ENCODE results near the gene TOR2A.
A peak's percentile ranks its signal among the peaks of the same experiment; 100 is the strongest.

The TOR2A gene

DNA sequence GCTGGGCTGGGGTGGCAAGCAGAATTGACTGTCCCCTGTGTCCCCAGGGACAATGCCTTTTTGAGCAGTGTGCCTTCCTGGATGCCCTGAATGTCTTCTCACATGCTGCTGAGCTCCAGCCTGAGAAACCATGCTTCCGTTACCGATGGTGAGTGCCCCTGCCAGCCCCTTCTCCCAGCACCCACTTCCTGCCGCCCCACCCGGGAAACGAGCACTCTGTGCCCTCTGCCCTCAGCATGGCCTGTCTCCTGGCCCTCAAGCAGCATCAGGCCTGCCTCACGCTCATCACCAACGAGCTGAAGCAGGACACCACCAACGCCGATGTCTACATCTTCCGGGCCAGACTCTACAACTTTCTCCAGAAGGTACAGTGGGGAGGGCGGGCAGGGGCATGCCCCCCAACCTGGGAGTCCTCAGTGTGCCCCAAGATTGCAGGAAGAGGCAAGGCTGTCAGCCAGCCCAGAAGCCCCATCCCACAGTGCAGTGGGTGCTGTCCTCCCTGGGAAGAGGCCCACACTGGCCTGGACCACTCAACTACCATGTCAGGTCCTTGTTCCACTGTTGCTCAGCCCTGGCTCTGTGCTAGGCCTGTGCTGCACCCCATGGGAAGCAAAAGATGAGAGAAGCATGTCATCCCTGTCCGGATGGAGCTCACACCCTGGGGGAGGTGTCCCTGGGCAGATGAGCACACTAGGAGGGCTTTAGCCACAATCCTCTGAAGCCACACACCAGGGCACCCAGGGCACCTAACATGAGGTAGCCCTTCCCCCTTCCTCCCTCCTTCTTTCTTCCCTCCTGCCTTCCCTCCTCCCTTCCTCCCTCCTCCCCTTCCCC lies 14.8 kb downstream of the TOR2A start:
- no peak for DNase-seq (ENCODE audit: low read depth)

DNA sequence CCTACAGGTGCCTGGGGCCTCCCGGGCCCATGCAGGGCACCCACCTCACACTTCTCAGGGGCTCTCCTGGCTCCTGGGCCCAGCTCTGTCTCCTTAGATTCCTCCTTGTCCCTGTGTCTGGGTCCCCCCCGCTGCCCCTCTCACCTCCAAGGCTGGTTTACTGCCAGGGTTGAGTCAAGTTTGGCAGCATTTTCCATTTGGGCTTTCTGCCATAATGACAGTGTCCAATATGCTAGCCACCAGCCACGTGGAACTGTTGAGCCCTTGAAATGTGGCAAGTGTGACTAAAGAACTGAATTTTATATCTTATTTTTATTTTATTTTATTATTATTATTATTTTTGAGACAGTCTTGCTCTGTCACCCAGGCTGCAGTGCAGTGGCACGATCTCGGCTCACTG lies 17.3 kb downstream of the TOR2A start:
- no peak for DNase-seq (ENCODE audit: low read depth)

- no peak for DNase-seq (ENCODE audit: low read depth)
Observed at GRCh38 chr9:127716412-127716811, 18.7 kb downstream of the TOR2A start.

DNA sequence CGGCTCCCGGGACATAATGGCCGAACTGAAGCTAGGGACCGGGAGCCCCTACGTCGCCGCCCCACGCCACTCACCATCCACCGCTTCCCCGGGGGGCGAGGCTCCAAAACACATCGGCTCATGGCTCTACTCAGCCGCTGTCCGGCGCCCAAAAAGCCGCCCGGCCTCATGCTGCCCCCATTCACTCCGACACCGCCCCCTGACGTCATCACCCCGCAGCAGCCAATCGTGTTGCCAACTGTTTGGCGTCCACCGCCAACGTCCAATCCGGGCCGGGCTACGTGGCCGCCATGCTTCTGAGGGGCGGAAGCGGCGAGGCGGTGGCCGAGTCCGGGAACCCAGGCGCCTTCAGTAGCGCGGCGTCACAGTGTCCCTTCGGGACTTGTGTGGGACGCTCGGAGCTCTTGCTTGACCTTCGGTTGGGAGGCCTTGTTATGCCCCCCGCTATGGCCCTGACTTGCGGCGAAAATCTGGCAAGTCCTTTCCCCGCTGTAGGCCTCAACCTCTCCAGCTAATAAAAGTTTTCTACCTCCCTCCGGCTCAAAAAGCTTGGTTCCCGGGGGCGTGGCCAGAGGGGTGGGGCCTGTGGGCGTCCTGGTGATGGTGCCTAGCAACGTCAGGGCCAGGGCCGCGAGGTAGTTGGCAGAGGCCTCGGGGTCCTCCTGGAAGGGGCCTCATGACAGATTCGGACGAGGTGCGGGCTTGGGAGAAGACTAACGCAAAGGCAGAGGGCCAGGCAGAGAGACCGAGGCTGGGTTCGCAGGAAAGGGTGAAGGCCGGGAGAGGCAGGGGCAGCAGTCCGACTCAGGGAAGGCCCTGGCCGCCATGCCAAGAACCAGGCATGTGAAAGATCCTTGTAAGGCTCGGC lies 19.4 kb downstream of the TOR2A start, which contains the start of the genes PTRH1 and TTC16:
PTRH1 (minus strand) TSS at position 194 of the 868 bp plus-strand sequence; CDS start at position 170, 24 bp downstream.
TTC16 (plus strand) TSS at position 610 of the 868 bp plus-strand sequence; CDS start at position 677, 67 bp downstream.
- peak; percentile 96 for DNase-seq (ENCODE audit: low read depth)

DNA sequence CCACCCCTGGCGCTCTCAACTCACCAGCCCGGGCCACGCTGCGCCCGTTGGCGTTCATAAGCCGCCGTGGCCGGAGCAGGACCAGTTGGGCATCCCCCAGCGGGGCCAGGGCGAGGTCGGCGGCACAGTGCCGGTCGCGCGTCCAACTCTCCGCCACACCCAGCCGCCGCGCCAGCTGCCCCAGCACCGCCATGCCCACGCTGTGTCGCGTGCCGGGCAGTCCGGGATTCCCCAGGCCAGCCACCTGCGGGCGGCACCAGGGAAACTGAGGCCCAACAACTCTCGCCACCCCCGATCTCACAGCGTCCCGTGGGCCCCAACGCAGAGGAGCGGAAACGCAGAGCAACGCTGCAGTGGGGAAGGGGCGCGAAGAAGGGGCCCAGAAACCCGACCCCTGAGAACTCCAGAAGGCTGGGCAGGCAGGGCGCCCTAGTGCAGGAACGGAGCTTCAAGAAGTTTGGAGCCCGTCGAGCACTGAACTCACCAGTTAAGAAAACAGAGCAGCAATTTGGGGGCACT lies 20.1 kb downstream of the TOR2A start:
- DNase-seq (ENCODE audit: low read depth), result no peak

DNA sequence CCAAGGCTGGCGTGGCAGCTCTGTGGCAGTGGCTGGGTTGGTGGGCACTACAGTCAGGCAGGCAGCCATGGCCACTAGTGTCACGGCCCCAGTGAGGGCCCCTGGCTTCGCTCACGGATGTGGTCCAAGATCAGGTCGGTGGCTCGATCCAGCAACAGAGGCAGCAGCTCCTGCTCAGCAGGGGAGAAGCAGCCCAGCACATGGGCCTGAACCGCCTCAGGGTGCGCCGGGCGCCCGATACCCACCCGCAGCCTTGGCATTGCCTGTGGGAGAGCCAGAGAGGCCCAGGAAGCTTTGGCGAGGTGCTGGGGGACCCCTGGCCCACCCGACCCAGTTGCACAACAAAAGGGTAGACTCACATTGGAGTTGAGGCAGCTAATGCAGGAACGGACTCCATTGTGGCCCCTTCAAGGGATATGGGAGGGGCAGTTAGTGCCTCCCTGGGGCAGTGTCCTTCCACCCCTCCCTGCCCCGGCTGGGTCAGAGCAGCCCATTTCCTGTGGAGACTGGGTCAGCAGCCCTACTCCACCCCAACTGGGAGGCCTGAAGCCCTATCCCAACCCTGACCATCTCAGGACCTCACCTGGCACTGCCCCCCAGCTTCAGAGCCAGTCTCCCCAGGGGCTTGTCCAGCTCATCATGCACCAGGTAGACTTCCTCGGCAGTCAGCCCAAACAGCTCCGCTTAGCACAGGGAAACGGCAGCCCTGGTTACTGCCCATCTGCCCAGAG lies 20.9 kb downstream of the TOR2A start:
- no peak for DNase-seq (ENCODE audit: low read depth)

GRCh38 chr9:127712867-127713266 lies 22.2 kb downstream of the TOR2A start:
- no peak for DNase-seq (ENCODE audit: low read depth)

GRCh38 chr9:127712371-127712770 lies 22.7 kb downstream of the TOR2A start:
- DNase-seq (ENCODE audit: low read depth), result no peak

DNA sequence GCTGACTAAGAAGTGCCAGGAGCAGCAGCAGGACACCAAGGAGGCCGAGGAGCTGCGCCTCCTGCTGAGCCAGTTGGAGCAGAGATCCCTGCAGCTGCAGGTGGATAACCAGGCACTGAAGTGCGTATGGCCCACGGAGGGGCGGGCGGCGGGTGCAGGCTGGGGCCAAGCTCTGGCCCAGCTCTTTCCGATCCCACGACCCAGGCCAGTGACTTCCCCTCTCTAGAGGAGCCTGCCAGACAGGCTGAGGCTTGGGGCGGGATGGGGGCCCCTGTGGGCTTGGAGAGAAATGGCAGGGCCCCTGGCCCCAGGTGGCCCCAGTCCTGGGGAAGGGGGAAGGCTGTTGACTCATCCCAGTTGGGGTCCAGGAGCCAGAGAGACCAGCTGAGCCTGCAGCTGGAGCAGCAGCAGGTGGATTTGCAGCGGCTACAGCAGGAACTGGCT lies 23.2 kb downstream of the TOR2A start:
- no peak for DNase-seq (ENCODE audit: low read depth)

DNA sequence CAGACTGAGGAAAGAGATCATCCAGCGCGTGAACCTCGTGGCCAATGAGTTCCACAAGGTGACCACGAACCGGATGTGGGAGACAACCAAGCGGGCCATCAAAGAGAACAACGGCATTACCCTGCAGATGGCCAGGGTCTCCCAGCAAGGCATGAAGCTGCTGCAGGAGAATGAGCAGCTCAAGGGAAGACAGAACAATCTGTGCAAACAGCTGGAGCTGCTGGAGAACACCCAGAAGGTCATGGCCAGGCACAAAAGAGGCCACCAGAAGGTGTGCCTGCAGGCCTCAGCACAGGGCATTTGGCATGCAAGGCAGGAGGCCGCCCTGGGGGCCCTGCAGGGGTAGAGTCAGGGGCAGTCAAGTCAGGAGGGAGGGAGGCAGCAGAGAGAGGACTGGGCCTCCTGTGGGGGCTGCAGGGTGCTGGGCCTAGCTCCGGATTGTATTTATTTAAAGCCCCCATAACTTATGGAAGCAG lies 23.8 kb downstream of the TOR2A start:
- no peak for DNase-seq (ENCODE audit: low read depth)

DNA sequence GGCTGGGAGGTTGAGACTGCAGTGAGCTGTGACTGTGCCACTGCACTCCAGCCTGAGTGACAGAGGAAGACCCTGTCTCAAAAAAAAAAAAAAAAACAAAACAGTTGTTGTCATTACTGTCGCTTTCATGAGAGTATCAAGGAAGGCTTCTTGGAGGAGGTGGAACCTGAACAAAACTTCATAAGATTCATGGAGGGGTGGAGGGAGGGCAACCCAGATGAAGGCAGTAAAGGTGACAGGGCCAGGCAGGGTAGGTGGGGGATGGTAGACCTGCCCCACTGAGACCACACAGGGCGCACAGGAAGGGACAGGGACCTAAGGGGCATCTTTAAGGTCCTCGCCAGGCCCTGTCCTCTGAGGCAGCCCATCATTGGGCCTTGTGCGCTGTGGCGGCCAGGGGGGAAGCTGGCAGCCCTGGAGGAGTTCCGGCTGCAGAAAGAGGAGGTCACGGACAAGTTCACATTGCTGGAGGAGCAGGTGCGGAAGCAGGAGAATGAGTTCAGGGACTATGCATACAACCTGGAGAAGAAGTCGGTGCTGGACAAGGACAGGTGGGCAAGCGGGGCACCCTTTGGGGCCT lies 24.8 kb downstream of the TOR2A start:
- DNase-seq (ENCODE audit: low read depth), result no peak

GRCh38 chr9:127708952-127709587 lies 26.0 kb downstream of the TOR2A start:
- DNase-seq (ENCODE audit: low read depth), result no peak

DNA sequence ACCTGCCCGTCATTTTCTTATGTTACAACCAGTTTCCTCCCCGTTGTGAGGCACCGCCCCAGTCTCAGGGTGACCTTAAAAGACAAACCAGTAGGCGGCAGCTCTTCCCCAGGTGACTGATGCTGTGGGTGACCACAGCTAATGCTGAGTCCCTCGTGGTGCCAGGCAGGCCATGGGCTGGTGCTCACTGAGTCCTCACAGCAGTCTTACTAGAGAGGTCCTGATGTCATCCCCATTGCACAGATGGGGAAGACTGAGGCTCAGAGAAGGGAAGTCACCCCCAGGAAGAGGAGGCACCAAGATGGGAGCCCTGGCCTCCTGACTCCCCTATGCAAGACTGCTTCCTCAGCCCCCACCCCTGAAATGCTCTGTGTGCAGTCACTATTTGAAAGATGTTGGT lies 27.3 kb downstream of the TOR2A start:
- DNase-seq (ENCODE audit: low read depth), result peak; percentile 20

DNA sequence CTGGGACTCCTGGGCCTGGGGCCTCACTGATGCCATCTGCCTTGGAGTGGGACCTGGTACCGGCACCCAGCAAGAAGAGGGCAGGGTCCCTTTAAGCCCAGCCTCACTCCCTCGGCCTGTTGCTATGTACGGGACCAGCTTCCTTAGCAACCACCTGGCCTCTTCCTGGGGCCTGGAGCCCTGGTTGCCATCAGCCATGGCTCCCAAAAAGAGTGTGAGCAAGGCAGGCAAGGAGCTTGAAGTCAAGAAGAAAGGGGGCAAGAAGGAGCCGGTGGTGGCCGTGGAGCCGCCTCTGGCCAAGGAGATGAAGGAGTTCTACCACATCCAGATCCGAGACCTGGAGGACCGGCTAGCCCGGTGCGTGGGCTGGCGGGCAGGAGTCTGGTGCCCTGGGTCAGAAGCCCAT lies 28.3 kb downstream of the TOR2A start, which contains the start of gene CFAP157:
CFAP157 (plus strand) TSS at position 153 of the 406 bp plus-strand sequence; CDS start at position 197, 44 bp downstream.
- no peak for DNase-seq (ENCODE audit: low read depth)

- DNase-seq (ENCODE audit: low read depth), result no peak
Observed at GRCh38 chr9:127705577-127706379, 29.3 kb downstream of the TOR2A start.

GRCh38 chr9:127703289-127703946 lies 31.7 kb downstream of the TOR2A start:
- DNase-seq (ENCODE audit: low read depth), result no peak

- DNase-seq (ENCODE audit: low read depth), result no peak
Observed at GRCh38 chr9:127700594-127701255, 34.4 kb downstream of the TOR2A start.

DNA sequence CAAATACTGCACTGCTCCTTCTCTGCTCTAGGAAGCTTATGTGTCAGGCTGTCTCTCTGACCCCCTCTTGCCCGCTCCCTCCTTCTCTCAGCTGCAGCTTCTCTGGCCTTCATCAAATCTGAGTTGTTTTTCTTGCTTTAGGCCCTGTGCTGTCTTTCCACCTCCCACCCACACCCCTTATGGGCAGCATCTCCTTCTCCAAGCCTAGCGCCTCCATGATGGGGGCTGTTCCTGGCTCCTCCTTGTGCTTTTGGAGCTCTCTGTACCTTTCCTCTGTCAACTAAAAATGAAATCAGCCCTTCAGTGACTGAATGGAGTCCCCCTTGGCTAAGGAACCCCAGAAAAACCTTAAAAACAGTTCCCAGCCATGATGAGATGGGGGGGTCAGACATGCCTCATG lies 35.0 kb downstream of the TOR2A start:
- DNase-seq (ENCODE audit: low read depth), result no peak

Measured in T follicular helper cell (primary cell).